HEK293 (cell line): ENCODE data around the gene OXA1L.

Source experiments
- CTCF ChIA-PET: fragments of 350-600 bp; formaldehyde crosslinking; extraction: SDS; loops from one replicate; lab custom pipeline; 2021; ENCODE audit warnings: antibody characterized with exemption; lab: Yijun Ruan, JAX
- POLR2A ChIA-PET: fragments of 300-600 bp; formaldehyde crosslinking; extraction: SDS; loops from one replicate; lab custom pipeline; 2020; ENCODE audit warnings: antibody characterized with exemption, inconsistent platforms; lab: Yijun Ruan, JAX
- H3K27ac ChIP-seq: fragments of 200-500 bp; sonication (Bioruptor generic); 2 replicates; pipeline ENCODE4 v1.5.1; 2014; ENCODE audit warnings: low read depth, low read length, control low read depth, inconsistent platforms; ENCODE audit errors: extremely low read depth
- H3K36me3 ChIP-seq, 2 experiments: fragments of 200-500 bp in 1 of 2; sonication (Bioruptor generic) in 1 of 2; 1 replicate in 1 of 2; 2 replicates in 1 of 2; pipeline ENCODE4 v1.5.1; 2014 to 2017; ENCODE audit warnings: inconsistent platforms in 2 of 2, low read length in 2 of 2; ENCODE audit not compliant: control insufficient read depth in 2 of 2, insufficient read depth in 1 of 2
- H3K4me1 ChIP-seq: fragments of 200-500 bp; sonication (Bioruptor generic); 2 replicates; pipeline ENCODE4 v1.5.1; 2014; ENCODE audit warnings: mild to moderate bottlenecking, low read length, inconsistent platforms; ENCODE audit not compliant: control insufficient read depth, insufficient read depth
- H3K4me3 ChIP-seq: 2 replicates; pipeline ENCODE4 v1.5.1; 2011; ENCODE audit warnings: low read depth, mild to moderate bottlenecking, control low read depth, low read length, moderate library complexity
- H3K9me3 ChIP-seq: fragments of 200-500 bp; sonication (Bioruptor generic); 2 replicates; pipeline ENCODE4 v1.5.1; 2014; ENCODE audit warnings: low read depth, low read length, inconsistent platforms; ENCODE audit not compliant: control insufficient read depth, insufficient read depth
- INSM2 ChIP-seq: fragments of 450-650 bp; formaldehyde crosslinking; IDR thresholded peaks from 2 replicates; pipeline ENCODE4 v1.5.1; 2016; ENCODE audit warnings: missing biosample characterization, missing genetic modification characterization
- KLF17 ChIP-seq: fragments of 450-650 bp; formaldehyde crosslinking; IDR thresholded peaks from 2 replicates; pipeline ENCODE4 v1.5.1; 2016; ENCODE audit warnings: missing biosample characterization, missing genetic modification characterization
- RBAK ChIP-seq: fragments of 450-650 bp; formaldehyde crosslinking; IDR thresholded peaks from 2 replicates; pipeline ENCODE4 v1.5.1; 2016; ENCODE audit warnings: missing biosample characterization, missing genetic modification characterization
- ZBTB1 ChIP-seq: fragments of 450-650 bp; formaldehyde crosslinking; IDR thresholded peaks from 2 replicates; pipeline ENCODE4 v1.5.1; 2016; ENCODE audit warnings: missing biosample characterization, missing genetic modification characterization
- ZBTB21 ChIP-seq: fragments of 450-650 bp; formaldehyde crosslinking; IDR thresholded peaks from 2 replicates; pipeline ENCODE4 v1.5.1; 2017; ENCODE audit warnings: missing biosample characterization, missing genetic modification characterization
- ZNF114 ChIP-seq: fragments of 450-650 bp; formaldehyde crosslinking; IDR thresholded peaks from 2 replicates; pipeline ENCODE4 v1.5.0; 2017; ENCODE audit warnings: missing biosample characterization, missing genetic modification characterization
- ZNF366 ChIP-seq: fragments of 450-650 bp; formaldehyde crosslinking; conservative IDR thresholded peaks from 2 replicates; pipeline ENCODE4 v1.5.1; 2016; ENCODE audit warnings: missing biosample characterization, missing genetic modification characterization
- ZNF394 ChIP-seq: fragments of 450-650 bp; formaldehyde crosslinking; IDR thresholded peaks from 2 replicates; pipeline ENCODE4 v1.5.1; 2016; ENCODE audit warnings: missing biosample characterization, missing genetic modification characterization, mild to moderate bottlenecking, moderate library complexity, borderline replicate concordance
- ZNF398 ChIP-seq: fragments of 450-650 bp; formaldehyde crosslinking; IDR thresholded peaks from 2 replicates; pipeline ENCODE4 v1.5.1; 2017; ENCODE audit warnings: missing biosample characterization, missing genetic modification characterization
- ZNF473 ChIP-seq: fragments of 450-650 bp; formaldehyde crosslinking; IDR thresholded peaks from 2 replicates; pipeline ENCODE4 v1.5.1; 2017; ENCODE audit warnings: missing biosample characterization, missing genetic modification characterization
- ZNF513 ChIP-seq: fragments of 450-650 bp; IDR thresholded peaks from 2 replicates; pipeline ENCODE4 v1.5.1; 2018; ENCODE audit warnings: missing biosample characterization, missing genetic modification characterization
- ZNF585B ChIP-seq: fragments of 450-650 bp; formaldehyde crosslinking; IDR thresholded peaks from 2 replicates; pipeline ENCODE4 v1.5.1; 2016; ENCODE audit warnings: missing biosample characterization, missing genetic modification characterization
- ZNF624 ChIP-seq: fragments of 450-650 bp; formaldehyde crosslinking; IDR thresholded peaks from 2 replicates; pipeline ENCODE4 v1.5.1; 2017; ENCODE audit warnings: missing biosample characterization, missing genetic modification characterization
- ZNF670 ChIP-seq: fragments of 450-650 bp; formaldehyde crosslinking; IDR thresholded peaks from 2 replicates; pipeline ENCODE4 v1.5.1; 2016; ENCODE audit warnings: missing biosample characterization, missing genetic modification characterization, low read depth
- ZNF701 ChIP-seq: fragments of 450-650 bp; formaldehyde crosslinking; IDR thresholded peaks from 2 replicates; pipeline ENCODE4 v1.5.1; 2016; ENCODE audit warnings: missing biosample characterization, missing genetic modification characterization

Gene OXA1L

GRCh38 chr14:22796087-22796707, 29.7 kb downstream of the OXA1L start:
- H3K27ac ChIP-seq: no peak overlapping the region
- H3K4me3 ChIP-seq: no peak overlapping the region
- POLR2A ChIA-PET: interaction anchor here (0.6 kb wide), 1 partner anchor 23 kb away, joined by 4 read pairs; no protein-coding TSS in a partner anchor
- H3K9me3 ChIP-seq: no peaks in the 10 kb centered on the region
- TF ChIP-seq ZNF670 (no peak), ZNF394 (tag by site-specific recombination) (peak; percentile 38; the same call in 1 of the 2 replicates), ZNF366 (tag by site-specific recombination) (no peak), ZBTB21 (no peak), RBAK (tag by site-specific recombination) (no peak), KLF17 (tag by site-specific recombination) (no peak)
- TF ChIP-seq, all 188 proteins: peak for 1
- H3K36me3 ChIP-seq: no peaks in the 10 kb centered on the region
- CTCF ChIA-PET: no interaction called here
- no peaks in the 10 kb centered on the region for H3K4me1 ChIP-seq

- POLR2A ChIA-PET: interaction anchor here (0.7 kb wide), 1 partner anchor 10 kb away, joined by 3 read pairs; no protein-coding TSS in a partner anchor
- Histone ChIP-seq H3K4me3 (no peak overlapping the region), H3K27ac (no peak overlapping the region), H3K4me1 (no peaks in the 10 kb centered on the region), H3K9me3 (no peaks in the 10 kb centered on the region), H3K36me3 (no peaks in the 10 kb centered on the region)
- TF ChIP-seq ZNF473 (tag by site-specific recombination) (no peak), ZNF585B (tag by site-specific recombination) (peak; percentile 64), ZNF624 (tag by site-specific recombination) (no peak)
- CTCF ChIA-PET: interaction anchor here (0.6 to 1.9 kb wide), 5 partner anchors 20 to 463 kb away, joined by 3 to 5 read pairs (median 3); no protein-coding TSS in a partner anchor
Measured at GRCh38 chr14:22797017-22797917, 30.8 kb downstream of the OXA1L start.

- Histone ChIP-seq H3K27ac (no peak overlapping the region), H3K9me3 (no peaks in the 10 kb centered on the region), H3K4me3 (no peak overlapping the region), H3K36me3 (no peaks in the 10 kb centered on the region), H3K4me1 (no peaks in the 10 kb centered on the region)
- CTCF ChIA-PET: interaction anchor here (0.5 to 1.9 kb wide), 2 partner anchors 24 to 54 kb away, joined by 3 to 5 read pairs; no protein-coding TSS in a partner anchor
- POLR2A ChIA-PET: no interaction called here
- no peak for TF ChIP-seq ZNF701 (tag by site-specific recombination)
- no peak for TF ChIP-seq INSM2
- TF ChIP-seq ZNF398 (tag by site-specific recombination): no peak
- no peak for TF ChIP-seq ZNF513 (tag by site-specific recombination)
- TF ChIP-seq ZNF114 (tag by site-specific recombination): no peak
- TF ChIP-seq ZBTB1: no peak
Measured at GRCh38 chr14:22798528-22798927, 32.0 kb downstream of the OXA1L start.
